Measurements from ENCODE around the gene JUNB.

The JUNB gene

DNA sequence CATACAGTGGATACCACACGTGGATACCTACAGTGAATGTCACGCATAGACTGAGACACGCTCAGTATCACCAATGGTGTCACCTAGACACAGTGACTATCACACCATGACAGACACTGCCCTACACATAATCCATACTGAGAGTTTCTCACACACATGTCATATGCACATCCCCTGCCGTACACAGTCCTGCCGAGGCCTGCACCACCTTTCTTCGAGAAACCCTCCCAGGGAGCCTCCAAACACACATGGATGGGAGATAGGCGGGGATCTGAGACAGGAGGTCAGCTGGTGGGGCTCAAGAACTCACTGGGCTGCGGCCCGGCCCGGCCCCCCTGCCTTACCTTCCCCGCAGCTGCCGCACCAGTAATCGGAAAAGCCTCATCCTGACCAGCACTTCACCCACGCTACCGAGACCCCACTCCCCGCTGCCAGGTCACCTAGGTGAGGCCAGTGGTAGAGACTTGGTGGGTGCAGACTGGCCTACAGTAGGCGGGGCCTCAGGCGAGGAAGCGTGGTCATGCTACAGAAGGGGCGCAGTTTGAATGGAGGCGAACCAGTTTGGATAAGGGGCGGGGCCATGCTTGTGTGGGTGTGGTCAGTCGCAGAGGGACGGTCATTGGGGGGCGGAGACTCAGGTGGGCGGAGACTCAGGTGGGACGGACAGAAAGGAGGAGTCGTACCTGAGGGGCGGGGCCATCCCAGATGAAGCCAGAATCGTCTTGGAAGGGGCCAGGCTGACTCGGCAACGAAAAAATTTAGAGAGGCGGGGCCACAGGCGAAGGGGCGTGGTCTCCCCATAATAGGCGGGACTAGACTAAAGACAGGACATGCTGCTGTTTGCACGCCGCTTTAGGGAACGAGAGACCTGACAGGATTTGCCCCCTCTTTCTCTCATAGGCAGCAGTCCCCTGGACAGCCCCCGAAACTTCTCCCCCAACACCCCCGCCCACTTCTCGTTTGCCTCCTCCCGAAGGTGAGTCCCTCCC is 49.1 kb downstream of the JUNB start:
- FAIRE-seq (no peak), DNase-seq (ENCODE audit: insufficient read length, low spot score) (no peak)

DNA sequence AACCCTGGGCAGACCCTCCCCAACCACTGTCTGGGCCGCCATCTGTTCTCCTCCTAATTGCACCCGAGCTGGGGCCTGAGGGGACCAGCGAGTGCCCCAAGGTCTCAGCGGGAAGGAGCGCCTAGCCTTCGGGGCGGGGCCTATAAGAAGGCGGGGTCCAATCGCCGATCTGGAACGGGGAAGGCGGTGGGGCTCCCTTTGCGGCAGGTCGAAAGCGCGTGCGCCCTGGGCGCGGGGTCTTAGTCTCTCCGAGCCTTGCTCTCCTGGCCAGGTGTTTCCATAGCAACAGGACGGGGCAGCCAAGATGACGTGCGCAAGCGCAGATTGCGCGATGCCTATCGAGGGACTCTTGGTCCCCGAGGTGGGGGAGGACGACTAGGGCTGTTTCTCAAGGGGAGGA is 49.8 kb downstream of the JUNB start:
- DNase-seq (ENCODE audit: insufficient read length, low spot score) (no peak), FAIRE-seq (no peak)

DNA sequence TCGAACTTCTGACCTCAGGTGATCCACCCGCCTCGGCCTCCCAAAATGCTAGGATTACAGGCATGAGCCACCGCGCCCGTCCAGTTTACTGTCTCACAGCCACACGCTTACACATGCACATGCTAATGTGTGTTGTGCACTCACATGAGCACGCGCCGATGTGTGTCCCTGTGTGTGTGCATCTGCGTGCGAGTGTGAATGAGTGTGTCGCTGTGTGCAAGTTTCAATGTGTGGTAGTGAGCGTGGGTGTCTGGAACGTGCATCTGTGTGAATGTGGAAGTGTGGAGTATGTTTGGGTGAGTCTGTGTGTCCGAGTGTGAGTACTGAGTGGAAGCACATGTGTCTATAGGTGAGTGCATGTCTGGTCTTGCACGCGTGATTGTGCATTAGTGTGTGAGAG is 51.2 kb downstream of the JUNB start:
- FAIRE-seq (no peak), DNase-seq (ENCODE audit: insufficient read length, low spot score) (no peak)

Measured in HTR-8/SVneo (cell line).